Measurements from ENCODE around the gene CAD. TPM values are rescaled to one million over a fixed set of nuclear protein-coding genes. Genes with fewer than 3 reads are reported as not detected.

Gene CAD
- total RNA-seq, 4 donors from 2014 or later, result 21.2 to 42.9 (median 36.7) TPM

DNA sequence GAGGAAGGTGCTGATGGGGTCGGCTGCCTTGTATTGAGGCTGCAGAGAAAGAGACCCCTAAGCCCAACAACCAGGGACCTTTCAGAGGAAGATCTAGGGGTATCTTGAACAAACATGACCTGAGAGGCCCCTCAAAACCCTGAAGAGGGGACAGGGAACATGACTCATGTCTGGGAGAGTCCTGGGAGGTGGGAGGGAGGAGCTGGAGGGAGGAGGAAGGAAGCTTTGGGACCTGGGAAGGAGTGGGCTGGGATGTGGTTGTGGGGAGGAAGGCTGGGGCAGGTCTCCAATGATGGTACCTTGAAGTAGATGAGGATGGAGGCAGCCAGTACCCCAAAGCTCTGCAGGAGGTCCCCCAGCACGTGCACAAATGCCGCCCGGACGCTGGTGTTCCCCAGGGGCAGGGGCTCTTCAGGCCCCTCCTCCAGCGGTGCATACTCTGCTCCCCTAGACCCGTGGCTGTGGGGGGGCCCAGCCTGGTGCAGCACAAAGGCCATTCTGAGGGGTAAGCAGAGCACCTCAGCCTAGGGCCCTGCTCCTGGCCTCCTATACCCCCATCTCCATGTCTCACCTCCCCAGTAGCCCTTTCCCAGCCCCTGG lies 39.8 kb downstream of the CAD start:
- Histone ChIP-seq H3K27ac (no peak overlapping the region), H3K9me3 (no peaks in the 10 kb centered on the region), H3K27me3 (peaks cover 0 to 8% of the 10 kb centered on the region in 2 donors), H3K4me3 (no peak overlapping the region), H3K36me3 (no peaks in the 10 kb centered on the region), H3K4me1 (peaks cover 0 to 4% (median 1%) of the 10 kb centered on the region in 4 donors)
- no peak for DNase-seq
- no peak for TF ChIP-seq POLR2A (IDR thresholded peaks at IDR 0.05)
- TF ChIP-seq, protein P1, sequence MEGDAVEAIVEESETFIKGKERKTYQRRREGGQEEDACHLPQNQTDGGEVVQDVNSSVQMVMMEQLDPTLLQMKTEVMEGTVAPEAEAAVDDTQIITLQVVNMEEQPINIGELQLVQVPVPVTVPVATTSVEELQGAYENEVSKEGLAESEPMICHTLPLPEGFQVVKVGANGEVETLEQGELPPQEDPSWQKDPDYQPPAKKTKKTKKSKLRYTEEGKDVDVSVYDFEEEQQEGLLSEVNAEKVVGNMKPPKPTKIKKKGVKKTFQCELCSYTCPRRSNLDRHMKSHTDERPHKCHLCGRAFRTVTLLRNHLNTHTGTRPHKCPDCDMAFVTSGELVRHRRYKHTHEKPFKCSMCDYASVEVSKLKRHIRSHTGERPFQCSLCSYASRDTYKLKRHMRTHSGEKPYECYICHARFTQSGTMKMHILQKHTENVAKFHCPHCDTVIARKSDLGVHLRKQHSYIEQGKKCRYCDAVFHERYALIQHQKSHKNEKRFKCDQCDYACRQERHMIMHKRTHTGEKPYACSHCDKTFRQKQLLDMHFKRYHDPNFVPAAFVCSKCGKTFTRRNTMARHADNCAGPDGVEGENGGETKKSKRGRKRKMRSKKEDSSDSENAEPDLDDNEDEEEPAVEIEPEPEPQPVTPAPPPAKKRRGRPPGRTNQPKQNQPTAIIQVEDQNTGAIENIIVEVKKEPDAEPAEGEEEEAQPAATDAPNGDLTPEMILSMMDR (IDR thresholded peaks at IDR 0.05), result no peak

DNA sequence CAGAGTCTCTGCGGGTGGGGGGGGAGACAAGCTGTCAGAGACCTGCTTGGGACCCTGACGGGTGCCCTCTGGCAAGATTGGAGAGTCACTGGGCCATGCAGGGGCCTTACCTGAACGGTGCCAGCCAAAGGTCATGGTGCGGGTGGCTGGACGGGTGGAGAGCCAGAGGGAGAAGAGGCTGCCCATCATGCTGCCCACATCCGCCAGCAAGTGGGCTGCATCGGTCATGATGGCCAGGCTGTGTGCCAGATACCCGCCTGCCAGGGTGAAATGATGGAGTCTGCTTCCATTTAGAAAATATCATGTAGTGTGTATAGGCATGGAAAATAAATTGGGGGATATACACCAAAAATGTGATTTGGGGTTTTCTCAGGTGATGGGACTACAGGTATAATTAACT lies 40.9 kb downstream of the CAD start:
- Histone ChIP-seq H3K27ac (no peak overlapping the region), H3K9me3 (no peaks in the 10 kb centered on the region), H3K36me3 (no peaks in the 10 kb centered on the region), H3K4me1 (peaks cover 0 to 14% (median 7%) of the 10 kb centered on the region in 4 donors), H3K27me3 (peaks cover 0 to 19% of the 10 kb centered on the region in 2 donors), H3K4me3 (no peak overlapping the region)
- no peak for DNase-seq
- no peak for TF ChIP-seq POLR2A (IDR thresholded peaks at IDR 0.05)
- TF ChIP-seq, protein P1 (IDR thresholded peaks at IDR 0.05), result no peak

DNA sequence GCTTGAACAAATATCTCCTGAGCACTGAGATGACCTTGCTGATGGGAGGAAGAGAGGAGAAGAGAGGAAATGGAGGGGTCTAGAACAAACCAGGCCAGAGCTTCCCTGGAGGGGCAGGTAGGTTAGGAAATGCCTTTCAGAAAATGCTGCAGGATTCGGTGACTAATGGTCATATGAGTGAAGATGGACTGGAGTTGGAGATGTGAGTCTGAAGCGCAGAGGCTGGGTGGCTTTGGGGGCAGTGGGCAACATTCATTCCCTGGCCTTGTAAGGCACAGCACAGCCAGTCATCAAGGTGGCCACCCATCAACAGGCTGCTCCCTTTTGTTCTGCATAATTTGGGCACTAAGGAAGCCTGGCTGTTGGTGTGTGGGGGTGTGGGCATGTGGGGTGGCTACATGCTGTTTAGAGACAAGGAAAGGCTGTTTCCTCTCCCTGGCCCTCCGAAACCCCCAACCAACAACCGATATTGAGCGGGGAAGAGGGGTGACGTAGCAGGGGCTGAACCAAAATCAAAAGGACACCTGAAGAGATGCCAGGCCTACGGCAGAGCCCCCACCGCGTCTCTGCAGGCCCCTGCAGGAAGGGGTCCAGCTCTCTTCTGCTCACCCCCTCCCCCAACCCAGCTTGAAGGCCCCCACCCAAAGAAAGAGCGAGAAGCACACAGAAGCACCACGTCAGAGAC lies 44.2 kb downstream of the CAD start:
- peaks cover 0 to 37% (median 22%) of the 10 kb centered on the region in 4 donors for H3K4me1 ChIP-seq
- H3K27me3 ChIP-seq, result peaks cover 0 to 41% of the 10 kb centered on the region in 2 donors
- TF ChIP-seq, protein P1 (IDR thresholded peaks at IDR 0.05), result no peak
- TF ChIP-seq POLR2A (IDR thresholded peaks at IDR 0.05), result no peak
- DNase-seq, result no peak
- no peak overlapping the region for H3K27ac ChIP-seq
- no peaks in the 10 kb centered on the region for H3K9me3 ChIP-seq
- no peaks in the 10 kb centered on the region for H3K36me3 ChIP-seq
- peak overlapping the region in 1 of 4 donors; percentile 64 for H3K4me3 ChIP-seq

DNA sequence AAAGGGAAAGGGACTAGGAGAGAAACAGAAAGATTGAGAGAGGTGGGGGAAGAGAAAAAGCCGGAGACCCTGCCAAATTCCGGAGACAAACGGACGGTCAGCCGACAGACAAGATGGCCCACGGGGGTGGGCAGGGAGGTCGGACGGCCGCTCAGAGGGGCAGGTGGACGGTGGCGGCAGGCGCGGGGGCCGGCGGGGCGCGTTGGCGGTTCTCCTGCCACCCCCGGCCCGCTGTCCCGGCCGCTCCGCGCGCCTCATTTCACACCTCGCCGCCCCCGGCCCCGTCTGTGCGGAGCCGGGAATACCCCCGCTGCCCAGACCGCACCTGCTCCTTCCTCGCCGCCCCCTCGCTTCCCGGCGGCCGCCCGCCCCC lies 44.7 kb downstream of the CAD start:
- H3K4me1 ChIP-seq, result peaks cover 0 to 37% (median 22%) of the 10 kb centered on the region in 4 donors
- no peak for DNase-seq
- H3K27me3 ChIP-seq, result peaks cover 0 to 41% of the 10 kb centered on the region in 2 donors
- H3K27ac ChIP-seq, result no peak overlapping the region
- no peak for TF ChIP-seq POLR2A (IDR thresholded peaks at IDR 0.05)
- TF ChIP-seq, protein P1 (IDR thresholded peaks at IDR 0.05), result no peak
- H3K9me3 ChIP-seq, result no peaks in the 10 kb centered on the region
- no peaks in the 10 kb centered on the region for H3K36me3 ChIP-seq
- H3K4me3 ChIP-seq, result peak overlapping the region in 3 of 4 donors; percentile 41 to 66 (median 64)

DNA sequence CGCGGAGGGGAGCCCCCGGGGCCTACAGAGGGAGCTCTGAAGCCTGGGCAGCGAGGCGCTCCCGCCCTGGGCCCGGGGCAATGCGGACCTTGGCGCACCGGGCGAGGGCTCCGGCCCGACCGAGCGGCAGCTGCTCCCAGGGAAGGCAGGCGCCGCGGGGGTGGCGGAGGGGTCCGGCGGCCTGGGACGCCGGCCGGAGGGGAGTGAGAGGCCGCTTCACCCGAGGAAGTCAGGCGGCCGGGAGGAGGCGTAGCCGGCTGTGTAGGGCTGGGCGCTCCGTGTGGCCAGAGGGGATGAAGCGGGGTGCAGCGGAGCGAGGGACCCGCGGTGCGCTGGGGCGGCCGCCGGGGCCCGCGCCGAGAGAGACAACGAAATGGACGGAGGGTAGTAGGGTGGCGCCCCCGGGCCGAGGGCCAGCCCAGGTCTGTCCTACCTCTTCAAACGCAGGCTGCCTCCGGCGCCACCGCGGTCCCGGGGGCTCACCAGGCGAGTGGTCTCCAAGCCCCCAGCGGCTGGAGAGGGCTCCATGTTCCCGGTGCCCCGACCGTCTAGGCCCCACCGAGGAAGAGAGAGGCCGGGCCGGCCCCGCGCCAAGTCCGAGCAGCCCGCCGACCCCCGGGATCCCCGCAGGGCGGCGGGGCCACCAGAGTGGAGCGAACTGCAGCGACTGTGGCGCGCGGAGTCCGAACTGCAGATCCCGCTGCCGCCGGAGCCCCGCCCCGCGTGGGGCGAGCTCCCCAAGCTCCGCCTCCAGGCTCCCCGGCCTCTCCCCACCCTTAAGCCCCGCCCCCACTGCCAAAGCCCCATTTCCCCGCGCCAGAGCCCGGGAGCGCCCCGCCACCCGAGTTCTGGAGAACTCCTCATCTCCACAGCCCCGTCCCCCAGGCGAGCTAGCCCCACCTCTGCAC lies 45.5 kb downstream of the CAD start, which contains the start of gene SLC30A3:
SLC30A3 (minus strand) TSS at position 669 of the 908 bp plus-strand sequence; CDS start at position 528, 141 bp downstream.
- no peak for TF ChIP-seq POLR2A (IDR thresholded peaks at IDR 0.05)
- TF ChIP-seq, protein P1 (IDR thresholded peaks at IDR 0.05), result no peak
- H3K27ac ChIP-seq, result no peak within 1 kb of the TSS
- H3K9me3 ChIP-seq, result no peaks in the 10 kb centered on the region
- peak; percentile 61 to 84 (median 78) for DNase-seq
- H3K27me3 ChIP-seq, result peaks cover 0 to 41% of the 10 kb centered on the region in 2 donors
- peak within 1 kb of the TSS; percentile 34 to 66 (median 54) for H3K4me3 ChIP-seq
- H3K36me3 ChIP-seq, result no peaks in the 10 kb centered on the region
- H3K4me1 ChIP-seq, result peaks cover 0 to 37% (median 22%) of the 10 kb centered on the region in 4 donors

Measured in Peyer's patch (tissue), 4 donors.